ENCODE measurements around the gene C1QTNF5.

GRCh38 chr11:119315131-119316015 lies 25.3 kb downstream of the C1QTNF5 start:
- peak; percentile 13 for TF ChIP-seq CTCF (IDR thresholded peaks at IDR 0.05)
- no peak for TF ChIP-seq EZH2 (IDR thresholded peaks at IDR 0.05)
